OCI-LY3 (cell line): ENCODE data around the gene PSMA8.

Source experiments
- H2AFZ ChIP-seq: fragments of 200-600, 300-600 bp; shearing (Covaris generic); 2 replicates; pipeline ENCODE4 v1.6.0; 2014; ENCODE audit warnings: antibody characterized with exemption, low read depth, low read length
- H3K27ac ChIP-seq: fragments of 200-600, 300-600 bp; sonication (generic); 2 replicates; pipeline ENCODE4 v1.5.1; 2014; ENCODE audit warnings: mild to moderate bottlenecking, low read length, moderate library complexity, mixed read lengths
- H3K27me3 ChIP-seq: fragments of 200-600, 300-600 bp; sonication (generic); 2 replicates; pipeline ENCODE4 v1.6.1; 2014; ENCODE audit warnings: low read depth, low read length, mixed read lengths
- H3K36me3 ChIP-seq: fragments of 200-600, 300-600 bp; sonication (generic); replicated peaks from 2 replicates; pipeline ENCODE3; 2014; ENCODE audit warnings: low read depth, low read length, mixed read lengths
- H3K4me1 ChIP-seq: fragments of 300-600, 200-600 bp; sonication (generic); 2 replicates; pipeline ENCODE4 v1.6.1; 2014; ENCODE audit warnings: low read length, mixed read lengths
- H3K4me2 ChIP-seq: fragments of 200-600, 300-600 bp; sonication (generic); 2 replicates; pipeline ENCODE4 v1.6.1; 2014; ENCODE audit warnings: low read length, mixed read lengths
- H3K4me3 ChIP-seq: fragments of 300-600, 200-600 bp; sonication (generic); 2 replicates; pipeline ENCODE4 v1.5.1; 2014; ENCODE audit warnings: antibody characterized with exemption, mild to moderate bottlenecking, low read length, moderate library complexity
- H3K79me2 ChIP-seq: fragments of 300-600, 200-600 bp; shearing (Covaris generic); 2 replicates; pipeline ENCODE4 v1.6.1; 2014; ENCODE audit warnings: mild to moderate bottlenecking, low read length, mixed read lengths
- H3K9ac ChIP-seq: fragments of 300-600, 200-600 bp; shearing (Covaris generic); 2 replicates; pipeline ENCODE4 v1.6.0; 2014; ENCODE audit warnings: mild to moderate bottlenecking, low read length, moderate library complexity
- H3K9me3 ChIP-seq: fragments of 200-600, 300-600 bp; shearing (Covaris generic); 2 replicates; pipeline ENCODE4 v1.6.1; 2014; ENCODE audit warnings: low read length, mixed read lengths; ENCODE audit not compliant: insufficient read depth
- H4K20me1 ChIP-seq: fragments of 200-600, 300-600 bp; sonication (generic); 2 replicates; pipeline ENCODE4 v1.6.1; 2016; ENCODE audit warnings: low read length, mixed read lengths; ENCODE audit not compliant: insufficient read depth
- EZH2phosphoT487 ChIP-seq: fragments of 200-600 bp; shearing (Covaris generic); IDR thresholded peaks from 2 replicates; pipeline ENCODE4 v1.6.1; 2018; ENCODE audit warnings: antibody characterized with exemption, mixed run types, low read depth
- TF ChIP-seq, protein P1 (sequence below): fragments of 200-600, 300-600 bp; sonication (generic); IDR thresholded peaks from 2 replicates; pipeline ENCODE4 v1.5.1; 2014; ENCODE audit warnings: antibody characterized with exemption, low read length, low read depth

Gene PSMA8

GRCh38 chr18:26183395-26184112 is 49.9 kb downstream of the PSMA8 start:
- no peaks in the 10 kb centered on the region for H3K79me2 ChIP-seq
- H3K4me2 ChIP-seq, result no peak overlapping the region
- TF ChIP-seq, protein P1, sequence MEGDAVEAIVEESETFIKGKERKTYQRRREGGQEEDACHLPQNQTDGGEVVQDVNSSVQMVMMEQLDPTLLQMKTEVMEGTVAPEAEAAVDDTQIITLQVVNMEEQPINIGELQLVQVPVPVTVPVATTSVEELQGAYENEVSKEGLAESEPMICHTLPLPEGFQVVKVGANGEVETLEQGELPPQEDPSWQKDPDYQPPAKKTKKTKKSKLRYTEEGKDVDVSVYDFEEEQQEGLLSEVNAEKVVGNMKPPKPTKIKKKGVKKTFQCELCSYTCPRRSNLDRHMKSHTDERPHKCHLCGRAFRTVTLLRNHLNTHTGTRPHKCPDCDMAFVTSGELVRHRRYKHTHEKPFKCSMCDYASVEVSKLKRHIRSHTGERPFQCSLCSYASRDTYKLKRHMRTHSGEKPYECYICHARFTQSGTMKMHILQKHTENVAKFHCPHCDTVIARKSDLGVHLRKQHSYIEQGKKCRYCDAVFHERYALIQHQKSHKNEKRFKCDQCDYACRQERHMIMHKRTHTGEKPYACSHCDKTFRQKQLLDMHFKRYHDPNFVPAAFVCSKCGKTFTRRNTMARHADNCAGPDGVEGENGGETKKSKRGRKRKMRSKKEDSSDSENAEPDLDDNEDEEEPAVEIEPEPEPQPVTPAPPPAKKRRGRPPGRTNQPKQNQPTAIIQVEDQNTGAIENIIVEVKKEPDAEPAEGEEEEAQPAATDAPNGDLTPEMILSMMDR, result no peak
- TF ChIP-seq EZH2phosphoT487, result no peak
- no peaks in the 10 kb centered on the region for H4K20me1 ChIP-seq
- peaks cover 4% of the 10 kb centered on the region; the same call in 1 of the 2 replicates for H3K4me1 ChIP-seq
- no peaks in the 10 kb centered on the region for H3K36me3 ChIP-seq
- H3K27ac ChIP-seq, result no peak overlapping the region
- H3K9me3 ChIP-seq, result no peaks in the 10 kb centered on the region
- no peaks in the 10 kb centered on the region for H3K27me3 ChIP-seq
- H3K4me3 ChIP-seq, result no peak overlapping the region
- H3K9ac ChIP-seq, result no peak overlapping the region
- no peak overlapping the region for H2AFZ ChIP-seq

DNA sequence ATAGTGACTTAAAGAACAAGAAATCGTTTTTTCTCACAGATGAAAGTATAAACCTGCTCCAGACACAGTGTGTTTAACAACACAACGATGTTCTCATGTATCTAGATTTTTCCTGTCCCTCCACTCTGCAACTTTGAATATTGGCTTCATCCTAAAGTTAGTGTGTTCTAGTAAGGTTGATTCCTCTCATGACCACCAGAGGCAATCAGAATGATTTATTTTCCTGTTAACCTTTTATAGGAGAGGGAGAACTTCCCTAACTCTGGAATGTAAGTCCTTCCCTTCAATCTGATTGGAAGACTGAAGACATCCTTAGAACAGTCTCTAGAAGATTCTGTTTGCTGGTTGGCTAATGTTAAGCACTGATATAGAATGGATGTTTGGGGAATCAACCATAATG is 51.6 kb downstream of the PSMA8 start:
- no peaks in the 10 kb centered on the region for H3K27me3 ChIP-seq
- no peaks in the 10 kb centered on the region for H3K9me3 ChIP-seq
- H3K4me2 ChIP-seq, result no peak overlapping the region
- no peak overlapping the region for H3K9ac ChIP-seq
- no peak overlapping the region for H3K4me3 ChIP-seq
- H3K79me2 ChIP-seq, result no peaks in the 10 kb centered on the region
- no peaks in the 10 kb centered on the region for H3K36me3 ChIP-seq
- no peak overlapping the region for H3K27ac ChIP-seq
- TF ChIP-seq, protein P1, result peak; percentile 22; the same call in 1 of the 2 replicates
- TF ChIP-seq EZH2phosphoT487, result no peak
- peaks cover 4% of the 10 kb centered on the region; the same call in 1 of the 2 replicates for H3K4me1 ChIP-seq
- H4K20me1 ChIP-seq, result no peaks in the 10 kb centered on the region
- no peak overlapping the region for H2AFZ ChIP-seq

DNA sequence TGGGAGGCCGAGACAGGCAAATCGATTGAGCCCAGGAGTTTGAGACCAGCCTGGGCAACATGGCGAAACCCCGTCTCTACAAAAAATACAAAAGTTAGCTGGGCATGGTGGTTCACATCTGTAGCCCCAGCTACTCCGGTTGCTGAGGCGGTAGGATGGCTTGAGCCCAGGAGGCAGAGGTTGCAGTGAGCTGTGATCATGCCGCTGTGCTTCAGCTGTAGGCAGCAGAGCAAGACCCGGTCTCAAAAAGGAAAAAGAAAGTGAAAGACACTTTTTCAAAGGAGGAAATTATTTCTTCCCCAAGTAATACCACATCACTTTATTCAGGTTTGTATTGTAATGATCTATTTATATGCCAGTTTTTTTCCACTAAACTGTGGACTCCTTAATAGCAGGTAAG is 56.8 kb downstream of the PSMA8 start:
- Histone ChIP-seq H3K79me2 (no peaks in the 10 kb centered on the region), H3K27me3 (no peaks in the 10 kb centered on the region), H3K9ac (peak overlapping the region; percentile 14; the same call in 1 of the 2 replicates), H4K20me1 (no peaks in the 10 kb centered on the region), H3K27ac (no peak overlapping the region), H3K36me3 (no peaks in the 10 kb centered on the region), H3K4me2 (peak overlapping the region; percentile 59), H3K4me1 (peaks cover 12% of the 10 kb centered on the region), H2AFZ (0 out of 2 replicates have a peak overlapping the region, but pooled peaks have one; percentile 44), H3K9me3 (no peaks in the 10 kb centered on the region), H3K4me3 (peak overlapping the region; percentile 66)
- TF ChIP-seq EZH2phosphoT487, result no peak
- TF ChIP-seq, protein P1, result no peak

DNA sequence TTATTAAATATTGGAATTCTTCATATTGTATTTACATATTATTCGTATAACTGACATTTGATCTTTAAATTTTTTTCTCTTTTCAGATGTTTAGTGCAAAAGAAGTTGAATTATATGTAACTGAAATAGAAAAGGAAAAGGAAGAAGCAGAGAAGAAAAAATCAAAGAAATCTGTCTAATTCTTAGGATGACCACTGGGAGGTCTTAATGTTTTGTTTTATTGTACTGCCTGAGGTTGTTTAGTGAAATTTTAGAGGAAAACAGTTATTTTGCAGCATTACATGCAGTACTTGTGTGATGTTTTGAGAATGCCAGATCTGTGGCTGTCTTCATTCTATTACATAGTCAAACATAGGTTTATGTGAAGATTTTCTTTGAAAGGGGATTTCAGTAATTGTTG is 58.6 kb downstream of the PSMA8 start:
- no peaks in the 10 kb centered on the region for H3K36me3 ChIP-seq
- H3K4me3 ChIP-seq, result no peak overlapping the region
- no peak overlapping the region for H2AFZ ChIP-seq
- H3K79me2 ChIP-seq, result no peaks in the 10 kb centered on the region
- no peak overlapping the region for H3K4me2 ChIP-seq
- no peaks in the 10 kb centered on the region for H4K20me1 ChIP-seq
- no peaks in the 10 kb centered on the region for H3K9me3 ChIP-seq
- TF ChIP-seq, protein P1, result no peak
- no peak for TF ChIP-seq EZH2phosphoT487
- no peak overlapping the region for H3K9ac ChIP-seq
- no peak overlapping the region for H3K27ac ChIP-seq
- H3K4me1 ChIP-seq, result peaks cover 12% of the 10 kb centered on the region
- H3K27me3 ChIP-seq, result no peaks in the 10 kb centered on the region
